ENCODE results near the gene ARHGAP11A. TPM values are rescaled to one million over a fixed set of nuclear protein-coding genes. Genes with fewer than 3 reads are reported as not detected.

The ARHGAP11A gene
- total RNA-seq, 4 donors from 2014 or later = 2.0 to 8.2 (median 4.8) TPM

DNA sequence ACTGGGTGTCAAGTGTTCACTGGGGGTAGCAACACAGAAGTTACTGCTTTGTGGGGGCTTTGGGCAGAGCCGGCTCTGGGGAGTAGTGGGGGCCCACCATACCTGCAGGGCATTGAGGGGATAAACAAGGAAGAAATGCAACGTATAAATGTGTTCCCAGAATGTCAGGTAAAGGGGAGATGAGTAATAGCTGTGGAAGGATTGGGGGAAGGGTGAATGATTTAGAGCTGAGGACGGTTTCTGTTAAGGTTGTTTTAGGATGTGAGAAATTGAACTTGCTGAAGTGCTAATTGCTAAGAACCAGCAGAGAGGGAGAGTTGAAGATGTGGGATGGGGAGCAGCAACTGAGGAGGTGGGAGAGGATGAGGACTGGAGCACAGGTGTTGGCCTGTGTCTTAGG, 36.9 kb downstream of the ARHGAP11A start:
- Histone ChIP-seq H3K4me1 (peaks cover under 1 to 1% of the 10 kb centered on the region in 2 donors), H3K4me3 (replicated peaks in 1 of 3) (no peak overlapping the region), H3K9me3 (no peaks in the 10 kb centered on the region), H3K36me3 (no peaks in the 10 kb centered on the region), H3K27me3 (no peaks in the 10 kb centered on the region), H3K27ac (no peak overlapping the region)
- 86 to 92% methylated on average over 3 of the region's 3 CpGs for WGBS, 2 donors
- no peak for DNase-seq
- intact Hi-C loops (cut with DNase I) = no loop called here
- no peak for TF ChIP-seq POLR2A (IDR thresholded peaks at IDR 0.05)
- TF ChIP-seq, protein P1, sequence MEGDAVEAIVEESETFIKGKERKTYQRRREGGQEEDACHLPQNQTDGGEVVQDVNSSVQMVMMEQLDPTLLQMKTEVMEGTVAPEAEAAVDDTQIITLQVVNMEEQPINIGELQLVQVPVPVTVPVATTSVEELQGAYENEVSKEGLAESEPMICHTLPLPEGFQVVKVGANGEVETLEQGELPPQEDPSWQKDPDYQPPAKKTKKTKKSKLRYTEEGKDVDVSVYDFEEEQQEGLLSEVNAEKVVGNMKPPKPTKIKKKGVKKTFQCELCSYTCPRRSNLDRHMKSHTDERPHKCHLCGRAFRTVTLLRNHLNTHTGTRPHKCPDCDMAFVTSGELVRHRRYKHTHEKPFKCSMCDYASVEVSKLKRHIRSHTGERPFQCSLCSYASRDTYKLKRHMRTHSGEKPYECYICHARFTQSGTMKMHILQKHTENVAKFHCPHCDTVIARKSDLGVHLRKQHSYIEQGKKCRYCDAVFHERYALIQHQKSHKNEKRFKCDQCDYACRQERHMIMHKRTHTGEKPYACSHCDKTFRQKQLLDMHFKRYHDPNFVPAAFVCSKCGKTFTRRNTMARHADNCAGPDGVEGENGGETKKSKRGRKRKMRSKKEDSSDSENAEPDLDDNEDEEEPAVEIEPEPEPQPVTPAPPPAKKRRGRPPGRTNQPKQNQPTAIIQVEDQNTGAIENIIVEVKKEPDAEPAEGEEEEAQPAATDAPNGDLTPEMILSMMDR (IDR thresholded peaks at IDR 0.05) = no peak

DNA sequence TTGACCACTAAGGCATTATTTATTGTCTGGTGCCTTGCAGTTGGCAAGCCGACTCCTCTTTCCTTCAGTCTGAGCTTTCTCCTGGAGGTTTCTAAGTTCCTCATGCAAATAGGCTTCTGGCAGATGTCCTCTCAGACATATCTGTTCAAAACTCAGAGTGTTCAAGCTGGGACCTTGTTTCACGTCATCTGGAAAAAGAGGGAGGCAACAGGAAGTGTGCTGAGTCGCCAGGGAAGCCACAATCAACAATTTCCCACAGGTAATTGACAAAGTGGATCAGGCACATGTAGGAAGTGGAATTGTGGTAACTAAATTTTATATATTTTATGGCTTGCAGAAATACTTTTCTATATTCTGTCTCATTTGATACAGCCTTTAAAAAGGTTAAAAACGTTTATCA, 40.8 kb downstream of the ARHGAP11A start:
- H3K4me1 ChIP-seq = peaks cover 19 to 22% of the 10 kb centered on the region in 2 donors
- DNase-seq = no peak
- no peak for TF ChIP-seq POLR2A (IDR thresholded peaks at IDR 0.05)
- TF ChIP-seq, protein P1 (IDR thresholded peaks at IDR 0.05) = no peak
- no peak overlapping the region for H3K27ac ChIP-seq
- intact Hi-C loops (cut with DNase I) = no loop called here
- H3K36me3 ChIP-seq = no peaks in the 10 kb centered on the region
- no peaks in the 10 kb centered on the region for H3K9me3 ChIP-seq
- no peaks in the 10 kb centered on the region for H3K27me3 ChIP-seq
- no peak overlapping the region for H3K4me3 ChIP-seq (replicated peaks in 1 of 3)
- 81 to 82% methylated on average over 4 of the region's 4 CpGs for WGBS, 2 donors

DNA sequence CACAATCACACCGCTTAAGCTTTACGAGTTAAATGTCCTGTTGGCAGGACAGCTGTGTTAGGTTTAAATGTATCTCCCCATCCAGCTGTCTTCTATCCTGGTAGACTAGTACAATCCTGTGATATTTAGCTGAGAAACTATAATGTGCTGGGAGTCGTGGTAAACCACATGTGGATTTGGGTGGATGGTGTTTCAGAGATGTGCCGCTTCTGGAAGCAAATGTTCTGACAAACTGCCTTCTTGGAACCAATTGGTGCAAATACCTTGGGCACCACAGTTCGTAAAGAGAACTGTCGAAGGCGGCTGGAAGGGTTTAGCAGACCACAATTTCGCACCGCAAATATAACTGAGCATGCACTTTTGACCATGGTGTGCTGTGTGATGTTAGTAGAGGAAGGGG, 41.2 kb downstream of the ARHGAP11A start:
- intact Hi-C loops (cut with DNase I) = no loop called here
- Histone ChIP-seq H3K4me1 (peaks cover 19 to 22% of the 10 kb centered on the region in 2 donors), H3K27ac (no peak overlapping the region), H3K4me3 (replicated peaks in 1 of 3) (no peak overlapping the region), H3K9me3 (no peaks in the 10 kb centered on the region), H3K36me3 (no peaks in the 10 kb centered on the region), H3K27me3 (no peaks in the 10 kb centered on the region)
- 92 to 98% methylated on average over 9 of the region's 9 CpGs for WGBS, 2 donors
- no peak for DNase-seq
- TF ChIP-seq, protein P1 (IDR thresholded peaks at IDR 0.05) = no peak
- no peak for TF ChIP-seq POLR2A (IDR thresholded peaks at IDR 0.05)

DNA sequence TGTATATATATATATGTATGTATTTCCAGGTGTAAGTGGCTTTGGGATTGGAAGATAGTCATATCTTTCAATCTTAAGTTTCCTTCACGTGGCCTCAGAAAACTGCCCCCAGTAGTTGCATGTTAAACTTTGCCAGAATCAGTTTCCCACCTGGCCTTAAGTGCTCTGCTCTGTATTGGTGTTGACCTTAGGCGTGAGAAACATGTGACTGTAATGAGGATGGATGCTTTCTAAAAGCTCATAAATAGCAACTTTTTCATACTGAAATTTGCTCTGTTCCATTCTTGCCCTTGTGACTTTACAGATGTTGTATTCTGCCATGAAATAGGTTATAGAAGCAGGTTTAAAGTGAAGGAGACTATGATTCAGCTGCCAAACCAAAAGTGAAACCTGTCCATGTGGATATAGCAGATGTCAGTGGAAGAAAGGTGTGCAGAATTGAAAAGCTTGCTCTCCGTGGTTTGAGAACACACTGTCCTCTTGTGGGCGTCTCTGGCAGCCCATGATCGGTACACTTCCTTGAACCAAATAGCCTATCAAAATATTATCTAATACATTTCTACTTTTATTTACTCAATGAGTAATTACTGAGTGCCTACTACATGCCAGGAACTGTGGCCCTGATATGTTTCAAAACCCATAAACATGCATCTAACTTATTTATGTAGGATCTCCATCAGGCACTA, 42.0 kb downstream of the ARHGAP11A start:
- H3K4me1 ChIP-seq = peaks cover 19 to 22% of the 10 kb centered on the region in 2 donors
- intact Hi-C loops (cut with DNase I) = no loop called here
- no peaks in the 10 kb centered on the region for H3K27me3 ChIP-seq
- no peaks in the 10 kb centered on the region for H3K9me3 ChIP-seq
- no peaks in the 10 kb centered on the region for H3K36me3 ChIP-seq
- peak overlapping the region in 1 of 3 donors; percentile 41 for H3K27ac ChIP-seq
- WGBS, 2 donors = 54 to 61% methylated on average over 5 of the region's 5 CpGs
- DNase-seq = peak in 1 of 2 donors; percentile 44
- H3K4me3 ChIP-seq (replicated peaks in 1 of 3) = no peak overlapping the region
- no peak for TF ChIP-seq POLR2A (IDR thresholded peaks at IDR 0.05)
- TF ChIP-seq, protein P1 (IDR thresholded peaks at IDR 0.05) = peak in 1 of 6 experiments; percentile 22

DNA sequence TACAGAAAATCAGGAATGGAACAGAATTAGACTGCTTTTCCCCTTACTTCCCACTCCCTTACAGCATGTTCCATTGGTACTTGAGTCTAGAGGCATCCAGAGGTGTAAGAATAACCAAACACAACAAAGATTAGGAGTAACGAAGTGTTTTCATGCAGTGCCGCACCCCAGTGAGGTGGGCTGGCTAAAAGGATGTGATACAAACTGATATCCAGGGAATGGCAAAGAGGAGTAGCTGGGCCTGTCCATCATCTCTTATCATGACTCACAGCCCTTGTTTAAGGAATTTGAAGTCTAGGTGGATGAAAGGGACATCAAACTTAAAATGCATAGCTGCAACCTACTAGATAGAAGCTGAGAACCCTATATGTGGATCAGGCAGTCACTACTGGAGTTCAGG, 42.6 kb downstream of the ARHGAP11A start:
- intact Hi-C loops (cut with DNase I) = no loop called here
- H3K9me3 ChIP-seq = no peaks in the 10 kb centered on the region
- H3K4me3 ChIP-seq (replicated peaks in 1 of 3) = no peak overlapping the region
- H3K27ac ChIP-seq = peak overlapping the region in 1 of 3 donors; percentile 41
- H3K27me3 ChIP-seq = no peaks in the 10 kb centered on the region
- H3K36me3 ChIP-seq = no peaks in the 10 kb centered on the region
- TF ChIP-seq, protein P1 (IDR thresholded peaks at IDR 0.05) = no peak
- no peak for TF ChIP-seq POLR2A (IDR thresholded peaks at IDR 0.05)
- DNase-seq = no peak
- H3K4me1 ChIP-seq = peaks cover 19 to 22% of the 10 kb centered on the region in 2 donors
- WGBS, 2 donors = 97 to 98% methylated on average over 2 of the region's 2 CpGs

Measured in thyroid gland (tissue), 4 donors.